ACC112 (cell line): ENCODE results near the gene EFCAB6.

Source experiments
- H2AFZ ChIP-seq: fragments of 200-600 bp; sonication (generic); one replicate; pipeline ENCODE4 v1.6.0; 2017; ENCODE audit warnings: antibody characterized with exemption, low read length; ENCODE audit not compliant: unreplicated experiment
- H3K27ac ChIP-seq: fragments of 200-600 bp; sonication (generic); 2 replicates; pipeline ENCODE4 v1.5.1; 2014; ENCODE audit warnings: low read depth, mild to moderate bottlenecking, antibody characterized with exemption, low read length, moderate library complexity
- H3K27me3 ChIP-seq: fragments of 200-600 bp; sonication (generic); 2 replicates; pipeline ENCODE4 v1.6.1; 2014; ENCODE audit warnings: mild to moderate bottlenecking, antibody characterized with exemption, low read length, moderate library complexity, mixed read lengths; ENCODE audit not compliant: insufficient read depth
- H3K36me3 ChIP-seq: fragments of 200-600 bp; sonication (generic); 2 replicates; pipeline ENCODE4 v1.6.1; 2016; ENCODE audit warnings: mild to moderate bottlenecking, antibody characterized with exemption, low read length, moderate library complexity, mixed read lengths; ENCODE audit not compliant: insufficient read depth
- H3K4me1 ChIP-seq: fragments of 200-600 bp; sonication (generic); one replicate; pipeline ENCODE4 v1.6.1; 2016; ENCODE audit warnings: low read length, mixed read lengths; ENCODE audit not compliant: insufficient read depth, unreplicated experiment, control insufficient read depth
- H3K4me3 ChIP-seq: fragments of 200-600 bp; sonication (generic); 2 replicates; pipeline ENCODE4 v1.5.1; 2014; ENCODE audit warnings: mild to moderate bottlenecking, low read depth, low read length
- H3K79me2 ChIP-seq: fragments of 200-600 bp; sonication (generic); one replicate; pipeline ENCODE4 v1.6.0; 2016; ENCODE audit warnings: low read length; ENCODE audit not compliant: control insufficient read depth, unreplicated experiment, insufficient read depth

The EFCAB6 gene

DNA sequence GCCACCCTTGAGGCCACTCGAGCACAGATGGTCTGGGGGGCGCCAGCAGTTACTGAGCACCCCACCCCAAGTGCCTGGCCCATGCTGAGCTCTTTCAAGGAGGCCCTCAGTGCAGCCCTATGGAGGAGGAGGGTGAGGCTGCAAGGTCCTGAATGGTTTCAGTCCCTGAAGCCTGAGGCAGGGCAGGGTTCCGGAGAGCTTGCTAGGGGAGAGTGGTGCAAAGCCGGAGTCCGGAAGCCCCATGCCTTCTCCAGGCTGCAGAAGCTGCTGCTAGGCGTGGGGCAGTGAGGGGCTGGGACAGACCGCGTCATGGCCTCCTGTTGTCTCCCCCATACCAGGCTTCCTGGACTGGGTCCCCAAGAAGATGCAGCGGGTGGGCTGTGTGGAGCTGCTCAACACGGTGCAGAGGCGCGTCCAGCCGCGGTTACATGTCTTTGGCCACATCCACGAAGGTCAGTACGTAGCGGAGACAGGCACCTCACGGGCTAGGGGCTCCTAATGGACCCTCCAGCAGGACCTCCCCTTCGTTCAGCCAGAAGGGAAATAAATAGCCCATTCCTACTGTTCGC is 309.7 kb downstream of the EFCAB6 start:
- H3K79me2 ChIP-seq: no peaks in the 10 kb centered on the region
- no peak overlapping the region for H2AFZ ChIP-seq
- no peaks in the 10 kb centered on the region for H3K4me1 ChIP-seq
- no peaks in the 10 kb centered on the region for H3K27me3 ChIP-seq
- H3K4me3 ChIP-seq: no peak overlapping the region
- H3K36me3 ChIP-seq: no peaks in the 10 kb centered on the region
- no peak overlapping the region for H3K27ac ChIP-seq

DNA sequence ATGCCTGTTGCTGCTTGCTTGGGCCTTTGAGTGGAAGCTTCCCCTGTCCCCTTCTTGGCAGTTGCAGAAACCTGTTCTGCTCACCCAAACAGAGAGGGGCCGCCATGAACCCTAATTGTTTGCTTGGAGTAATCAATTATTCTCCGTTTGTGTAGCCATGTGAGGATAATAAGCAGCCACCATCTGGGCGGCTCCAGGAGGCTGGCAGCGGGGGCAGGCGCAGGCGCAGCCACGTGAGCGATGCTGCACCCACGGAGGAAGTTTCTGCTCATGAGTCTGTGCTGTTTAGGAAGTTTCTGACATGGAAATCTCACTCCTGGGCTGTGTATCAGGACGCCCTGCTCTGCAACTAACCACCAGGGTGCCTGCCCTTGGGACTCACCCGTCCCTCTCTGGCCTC is 310.2 kb downstream of the EFCAB6 start:
- Histone ChIP-seq H3K79me2 (no peaks in the 10 kb centered on the region), H3K4me1 (no peaks in the 10 kb centered on the region), H3K27me3 (no peaks in the 10 kb centered on the region), H3K4me3 (no peak overlapping the region), H2AFZ (no peak overlapping the region), H3K36me3 (no peaks in the 10 kb centered on the region), H3K27ac (no peak overlapping the region)

DNA sequence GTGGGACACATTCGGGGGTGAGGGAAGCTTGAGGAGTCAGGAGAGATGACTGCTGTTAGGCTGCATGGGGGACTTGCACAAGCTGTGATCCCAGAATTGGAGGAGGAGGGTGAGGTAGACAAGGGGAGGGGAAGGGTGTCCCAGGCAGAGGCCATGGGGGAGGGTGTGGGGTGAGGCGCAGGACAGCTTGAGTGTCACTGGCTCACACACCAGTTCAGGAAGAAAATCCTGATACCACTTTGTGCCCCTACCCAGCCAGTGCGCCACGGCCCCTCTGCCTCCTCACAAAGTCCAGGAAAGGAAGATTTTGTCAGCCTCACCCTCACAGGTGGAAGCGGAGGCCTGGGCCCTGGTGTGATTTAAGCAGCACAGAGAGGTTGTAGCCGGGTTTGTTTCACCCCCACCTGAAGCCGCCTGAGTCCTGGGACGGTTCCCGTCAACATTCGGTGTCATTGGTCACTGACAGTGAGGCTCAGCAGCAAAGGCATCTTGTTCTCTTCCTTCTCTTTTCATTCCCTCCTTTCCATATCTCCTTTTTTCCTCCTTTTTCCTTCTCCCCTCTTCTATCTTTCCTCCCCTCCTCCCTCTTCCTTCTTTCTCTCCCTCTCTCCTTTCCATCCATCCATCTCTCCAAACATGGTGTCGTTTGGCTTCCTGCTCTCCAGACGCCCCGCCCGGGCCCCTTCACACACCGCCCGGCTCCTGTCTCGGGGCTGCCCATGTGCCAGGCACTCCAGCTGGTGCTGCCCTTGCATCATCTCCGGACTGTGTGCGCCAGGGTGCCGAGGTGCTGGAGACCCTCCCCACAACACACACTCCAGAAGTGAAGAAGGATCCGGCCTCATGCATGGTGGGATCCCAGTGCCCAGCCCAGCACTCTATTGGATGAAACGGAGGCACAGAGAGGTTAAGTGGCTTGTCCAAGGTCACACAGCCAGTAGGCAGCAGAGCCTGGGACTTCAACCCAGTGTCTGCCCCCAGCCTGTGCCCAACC is 311.0 kb downstream of the EFCAB6 start:
- H3K27ac ChIP-seq: no peak overlapping the region

DNA sequence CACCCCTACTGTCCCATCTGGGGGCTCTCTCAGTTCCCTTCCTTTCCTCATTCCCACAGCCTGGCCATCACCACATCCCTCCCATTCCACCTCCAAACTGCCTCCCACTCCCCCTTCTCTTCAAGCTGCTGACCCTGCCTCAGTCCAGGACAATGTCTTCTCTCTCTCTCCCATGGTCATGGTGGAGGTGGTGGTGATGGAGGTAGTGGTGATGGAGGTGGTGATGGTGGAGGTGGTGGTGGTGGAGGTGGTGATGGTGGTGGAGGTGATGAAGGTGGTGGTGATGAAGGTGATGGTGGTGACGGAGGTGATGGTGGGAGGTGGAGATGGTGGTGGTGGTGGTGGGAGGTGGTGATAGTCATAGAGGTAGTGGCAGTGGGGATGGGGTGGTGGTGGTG is 313.2 kb downstream of the EFCAB6 start:
- no peaks in the 10 kb centered on the region for H3K36me3 ChIP-seq

More for the DNA sequence above, 311.0 kb downstream of the EFCAB6 start:
- Histone ChIP-seq H2AFZ (no peak overlapping the region), H3K36me3 (no peaks in the 10 kb centered on the region), H3K4me1 (no peaks in the 10 kb centered on the region), H3K4me3 (no peak overlapping the region), H3K27me3 (no peaks in the 10 kb centered on the region), H3K79me2 (no peaks in the 10 kb centered on the region)

DNA sequence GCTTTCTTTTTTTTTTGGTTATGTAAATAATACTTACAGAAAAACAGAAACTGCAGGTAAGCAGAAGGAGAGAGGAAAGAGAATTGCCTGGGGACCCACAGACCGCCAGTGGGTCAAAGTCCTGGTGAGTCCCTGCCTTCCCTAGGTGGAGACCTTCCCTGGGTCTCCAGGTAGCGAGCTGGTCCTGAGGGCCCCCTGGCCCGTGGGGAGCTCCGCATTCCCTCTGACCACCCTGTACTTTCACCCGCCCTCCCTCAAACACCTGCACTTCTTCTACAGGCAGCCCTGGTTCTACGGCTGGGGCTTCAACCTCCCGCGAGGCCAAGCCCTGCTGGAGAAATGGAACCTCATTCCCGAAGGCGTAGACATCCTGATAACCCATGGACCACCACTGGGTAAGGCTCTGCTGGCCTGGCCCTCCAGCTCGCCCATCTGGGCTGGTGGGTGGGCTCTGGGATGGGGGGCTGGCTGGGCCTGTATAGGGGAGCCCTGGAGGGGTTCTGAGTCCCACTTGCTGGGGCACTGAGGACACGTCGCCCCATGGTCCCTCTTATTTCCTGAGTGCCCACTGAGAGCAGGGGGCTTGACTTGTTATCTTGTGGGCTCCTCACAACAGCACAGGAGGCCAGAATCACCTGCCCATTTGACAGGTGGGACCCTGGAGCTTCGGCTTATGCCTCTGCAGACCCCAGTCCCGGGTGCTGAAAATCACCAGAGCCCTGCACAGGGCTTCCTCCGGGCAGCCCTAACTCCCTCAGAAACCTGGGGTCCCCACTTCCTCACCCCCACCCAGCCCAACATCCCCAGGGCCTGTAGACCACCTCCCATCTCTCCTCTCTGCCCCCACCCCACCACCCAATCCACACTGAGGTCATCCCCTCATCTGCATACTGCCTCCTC is 313.9 kb downstream of the EFCAB6 start:
- Histone ChIP-seq H3K4me3 (no peak overlapping the region), H3K36me3 (no peaks in the 10 kb centered on the region), H2AFZ (no peak overlapping the region), H3K27me3 (no peaks in the 10 kb centered on the region), H3K27ac (no peak overlapping the region), H3K79me2 (no peaks in the 10 kb centered on the region), H3K4me1 (no peaks in the 10 kb centered on the region)

More for the DNA sequence above, 313.2 kb downstream of the EFCAB6 start:
- Histone ChIP-seq H3K79me2 (no peaks in the 10 kb centered on the region), H3K4me1 (no peaks in the 10 kb centered on the region), H2AFZ (no peak overlapping the region), H3K27me3 (no peaks in the 10 kb centered on the region), H3K27ac (no peak overlapping the region), H3K4me3 (no peak overlapping the region)

DNA sequence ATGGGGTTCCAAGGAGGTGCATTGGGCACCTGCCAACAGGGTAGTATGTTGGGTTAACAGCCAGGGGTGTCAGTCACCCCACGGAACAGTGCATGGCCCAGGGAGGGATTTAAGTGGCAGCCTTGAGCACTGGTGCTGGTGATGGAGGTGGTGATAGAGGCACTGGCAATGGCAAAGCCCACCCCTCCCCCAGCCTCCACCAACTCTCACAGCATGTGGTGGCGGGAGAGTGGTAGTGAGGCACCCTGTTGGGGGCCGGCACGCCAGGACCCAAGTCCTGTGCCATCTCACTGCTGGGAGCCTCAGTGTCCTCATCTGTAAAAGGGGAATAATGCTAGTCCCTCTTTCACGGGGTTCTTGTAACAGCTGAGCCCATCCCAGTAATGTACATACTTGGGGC is 318.8 kb downstream of the EFCAB6 start:
- Histone ChIP-seq H3K36me3 (no peaks in the 10 kb centered on the region), H3K79me2 (no peaks in the 10 kb centered on the region)

DNA sequence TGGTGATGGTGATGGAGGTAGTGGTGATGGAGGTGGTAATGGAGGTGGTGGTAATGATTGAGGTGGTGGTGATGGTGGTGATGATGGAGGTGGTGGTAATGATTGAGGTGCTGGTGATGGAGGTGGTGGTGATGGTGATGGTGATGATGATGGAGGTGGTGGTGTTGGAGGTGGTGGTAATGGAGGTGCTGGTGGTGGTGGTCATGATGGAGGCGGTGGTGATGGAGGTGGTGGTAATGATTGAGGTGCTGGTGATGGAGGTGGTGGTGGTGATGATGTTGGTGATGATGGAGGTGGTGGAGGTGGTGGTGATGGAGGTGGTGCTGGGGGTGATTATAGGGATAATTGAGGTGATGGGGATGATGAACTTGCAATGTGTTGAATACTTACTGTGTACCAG is 320.4 kb downstream of the EFCAB6 start:
- Histone ChIP-seq H3K79me2 (no peaks in the 10 kb centered on the region), H2AFZ (no peak overlapping the region), H3K27ac (no peak overlapping the region), H3K4me3 (no peak overlapping the region), H3K4me1 (no peaks in the 10 kb centered on the region), H3K27me3 (no peaks in the 10 kb centered on the region), H3K36me3 (no peaks in the 10 kb centered on the region)

More for the DNA sequence above, 318.8 kb downstream of the EFCAB6 start:
- Histone ChIP-seq H3K4me3 (no peak overlapping the region), H2AFZ (no peak overlapping the region), H3K4me1 (no peaks in the 10 kb centered on the region), H3K27me3 (no peaks in the 10 kb centered on the region), H3K27ac (no peak overlapping the region)

DNA sequence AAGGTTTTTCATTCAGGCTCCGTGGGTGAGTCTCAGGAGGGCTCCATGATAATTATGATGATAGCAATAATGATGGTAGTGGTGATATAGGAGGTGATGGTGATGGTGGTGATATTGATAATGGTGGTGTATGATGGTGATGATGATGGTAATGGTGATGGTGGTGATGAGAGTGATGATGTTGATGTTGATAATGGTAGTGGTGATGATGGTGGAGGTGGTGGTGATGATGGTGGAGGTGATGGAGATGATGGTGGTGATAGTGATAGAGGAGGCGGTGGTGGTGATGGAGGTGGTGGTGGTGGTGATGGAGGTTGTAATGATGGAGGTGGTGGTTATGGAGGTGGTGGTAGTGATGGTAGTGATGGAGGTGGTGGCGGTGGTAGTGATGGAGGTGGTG is 320.9 kb downstream of the EFCAB6 start:
- Histone ChIP-seq H3K79me2 (no peaks in the 10 kb centered on the region), H3K36me3 (no peaks in the 10 kb centered on the region), H3K27me3 (no peaks in the 10 kb centered on the region), H3K27ac (no peak overlapping the region), H3K4me1 (no peaks in the 10 kb centered on the region), H3K4me3 (no peak overlapping the region), H2AFZ (no peak overlapping the region)

DNA sequence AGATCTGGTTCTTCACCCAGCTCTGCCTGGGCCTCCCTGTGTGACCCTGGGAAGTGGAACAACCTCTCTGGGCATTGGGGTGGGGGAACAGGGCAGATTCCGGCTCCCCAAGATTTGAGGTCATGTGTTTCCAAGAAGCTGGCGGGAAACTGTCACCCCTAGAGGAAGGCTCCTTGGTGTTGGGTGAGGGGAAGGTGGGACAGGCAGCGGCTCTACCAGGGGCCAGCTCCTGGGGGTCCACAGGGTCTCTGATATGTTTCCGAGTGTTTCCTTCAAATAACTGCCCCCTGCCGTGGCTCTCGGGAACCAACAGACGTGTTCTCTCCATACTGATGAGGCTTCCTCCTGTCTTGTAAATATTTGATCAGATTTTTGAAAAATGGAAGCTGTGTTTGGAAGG is 321.8 kb downstream of the EFCAB6 start:
- Histone ChIP-seq H3K79me2 (no peaks in the 10 kb centered on the region), H3K4me3 (no peak overlapping the region), H3K27ac (no peak overlapping the region), H3K27me3 (no peaks in the 10 kb centered on the region), H3K36me3 (no peaks in the 10 kb centered on the region), H3K4me1 (no peaks in the 10 kb centered on the region), H2AFZ (no peak overlapping the region)

DNA sequence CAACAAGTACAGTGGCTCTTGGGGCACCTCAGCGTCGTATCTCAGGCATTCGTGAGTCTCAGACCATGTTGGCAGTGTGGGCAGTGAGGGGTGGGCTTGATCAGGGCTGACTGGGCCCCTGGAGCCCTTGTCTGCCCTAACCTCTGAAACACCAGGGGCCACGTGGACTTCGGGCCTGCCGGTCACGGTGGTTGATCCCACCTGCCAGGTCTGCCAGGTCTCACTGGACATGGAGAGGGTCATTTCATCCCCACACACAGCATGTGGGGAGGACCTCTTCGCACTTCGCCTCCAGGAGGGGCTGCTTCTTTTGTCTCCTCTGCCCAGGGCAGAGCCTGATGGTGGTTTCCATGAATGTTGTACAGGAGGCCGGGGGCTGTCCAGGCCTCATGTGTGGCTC is 323.2 kb downstream of the EFCAB6 start:
- Histone ChIP-seq H3K4me3 (no peak overlapping the region), H3K36me3 (no peaks in the 10 kb centered on the region), H3K27me3 (no peaks in the 10 kb centered on the region), H3K4me1 (no peaks in the 10 kb centered on the region), H2AFZ (no peak overlapping the region), H3K79me2 (no peaks in the 10 kb centered on the region), H3K27ac (no peak overlapping the region)
